Measurements from ENCODE around the gene ZNF37A. TPM values are rescaled to one million over a fixed set of nuclear protein-coding genes. Genes with fewer than 3 reads are reported as not detected.

ZNF37A gene
- total and polyA plus RNA-seq, 2 experiments from 2014 or later: 8.7 to 12.2 TPM

- TF ChIP-seq ZNF462 (CRISPR knock-in tag; IDR thresholded peaks at IDR 0.05) (no peak), EZH2 (IDR thresholded peaks at IDR 0.05; ENCODE audit: low read depth, unreplicated experiment) (no peak), POLR2AphosphoS5 (IDR thresholded peaks at IDR 0.05; ENCODE audit: low read depth) (no peak), STAT1 (IDR thresholded peaks at IDR 0.05; ENCODE audit: unreplicated experiment) (no peak), JUNB (IDR thresholded peaks at IDR 0.05; ENCODE audit: unreplicated experiment) (no peak), ZNF114 (CRISPR knock-in tag; IDR thresholded peaks at IDR 0.05) (no peak), NANOG (IDR thresholded peaks at IDR 0.05; ENCODE audit: borderline replicate concordance) (no peak)
Observed at GRCh38 chr10:38163617-38164016, 69.5 kb downstream of the ZNF37A start (continued).

- no peak for DNase-seq (ENCODE audit: low spot score)
- Histone ChIP-seq H2AFZ (no peak overlapping the region), H3K4me1 (ENCODE audit: insufficient read depth) (no peaks in the 10 kb centered on the region), H3F3A (replicated peaks; ENCODE audit: low read depth) (no peaks in the 10 kb centered on the region), H3K27ac (ENCODE audit: low read depth) (no peak overlapping the region), H3K4me2 (no peak overlapping the region), H4K20me1 (replicated peaks; ENCODE audit: insufficient read depth) (no peaks in the 10 kb centered on the region), H3K4me3 (no peak overlapping the region), H3K27me3 (ENCODE audit: insufficient read depth) (no peaks in the 10 kb centered on the region), H3K9me2 (ENCODE audit: insufficient read depth) (no peaks in the 10 kb centered on the region), H3K36me3 (ENCODE audit: insufficient read depth) (no peaks in the 10 kb centered on the region; the same call in 1 of the 2 replicates), H3K79me2 (replicated peaks; ENCODE audit: insufficient read depth) (no peaks in the 10 kb centered on the region)
- no peaks in the 10 kb centered on the region for H3K27me3 Mint-ChIP-seq (ENCODE audit: insufficient read depth, low read depth, poor library complexity)
- TF ChIP-seq EZH2 (IDR thresholded peaks at IDR 0.05; ENCODE audit: low read depth, unreplicated experiment) (no peak), CREB1 (CRISPR knock-in tag; IDR thresholded peaks at IDR 0.05; ENCODE audit: low read depth) (no peak), REST (IDR thresholded peaks at IDR 0.05; ENCODE audit: unreplicated experiment) (no peak), NANOG (IDR thresholded peaks at IDR 0.05; ENCODE audit: borderline replicate concordance) (no peak), EZH2phosphoT487 (IDR thresholded peaks at IDR 0.05; ENCODE audit: unreplicated experiment) (no peak), JUNB (IDR thresholded peaks at IDR 0.05; ENCODE audit: unreplicated experiment) (no peak)
- ATAC-seq: no peak
- no peaks in the 10 kb centered on the region for H3K4me1 Mint-ChIP-seq
- no peak overlapping the region for H3K4me3 Mint-ChIP-seq
- H3K36me3 Mint-ChIP-seq (ENCODE audit: low read depth): peaks cover 33% of the 10 kb centered on the region
- H3K27ac Mint-ChIP-seq: no peak overlapping the region
- H3K9me3 Mint-ChIP-seq: peaks cover 96% of the 10 kb centered on the region
Observed at GRCh38 chr10:38174336-38174735, 80.2 kb downstream of the ZNF37A start.

Data from GM23338 (cell line).